NCI-H345 treated with DMSO at 0.1 percent for 48 hours (cell line): ENCODE data around the gene ATAD1.
"Not testable (repeated sequence)": the region's sequence is repeated elsewhere in the genome, so short reads cannot be mapped to it uniquely, and the experiment has no call there.

ENCODE experiments used
- DNase-seq: peaks from one replicate; lab custom pipeline; 2025; ENCODE audit not compliant: unreplicated experiment; lab: John Stamatoyannopoulos, UW

The ATAD1 gene, protein sequence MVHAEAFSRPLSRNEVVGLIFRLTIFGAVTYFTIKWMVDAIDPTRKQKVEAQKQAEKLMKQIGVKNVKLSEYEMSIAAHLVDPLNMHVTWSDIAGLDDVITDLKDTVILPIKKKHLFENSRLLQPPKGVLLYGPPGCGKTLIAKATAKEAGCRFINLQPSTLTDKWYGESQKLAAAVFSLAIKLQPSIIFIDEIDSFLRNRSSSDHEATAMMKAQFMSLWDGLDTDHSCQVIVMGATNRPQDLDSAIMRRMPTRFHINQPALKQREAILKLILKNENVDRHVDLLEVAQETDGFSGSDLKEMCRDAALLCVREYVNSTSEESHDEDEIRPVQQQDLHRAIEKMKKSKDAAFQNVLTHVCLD

GRCh38 chr10:87817609-87818504, at the start of gene ATAD1:
ATAD1 (minus strand) TSS chr10:87818226; CDS start chr10:87814599, 3,627 bp downstream.
- DNase-seq: peak; percentile 82

DNA sequence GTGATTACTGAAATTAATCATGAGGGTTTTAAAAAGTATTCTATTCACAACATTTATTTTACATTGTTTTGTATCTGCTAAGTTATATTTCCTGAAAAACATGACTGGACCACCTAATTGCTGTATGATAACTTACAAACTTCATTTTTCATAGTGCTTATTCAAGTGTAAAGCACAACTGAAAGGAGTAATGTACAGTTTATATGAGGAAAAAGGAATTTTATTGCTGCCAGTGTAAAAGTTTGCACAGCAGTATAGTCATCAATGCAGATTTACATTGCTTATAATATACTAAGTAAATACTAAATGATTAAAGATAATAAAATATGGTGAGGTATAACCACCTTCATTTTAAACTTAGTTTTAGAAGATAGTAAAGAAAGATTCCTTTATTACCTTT, 49.4 kb upstream of the ATAD1 start:
- DNase-seq: no peak

- DNase-seq: no peak
Measured at GRCh38 chr10:87866412-87866974, 48.5 kb upstream of the ATAD1 start.

DNA sequence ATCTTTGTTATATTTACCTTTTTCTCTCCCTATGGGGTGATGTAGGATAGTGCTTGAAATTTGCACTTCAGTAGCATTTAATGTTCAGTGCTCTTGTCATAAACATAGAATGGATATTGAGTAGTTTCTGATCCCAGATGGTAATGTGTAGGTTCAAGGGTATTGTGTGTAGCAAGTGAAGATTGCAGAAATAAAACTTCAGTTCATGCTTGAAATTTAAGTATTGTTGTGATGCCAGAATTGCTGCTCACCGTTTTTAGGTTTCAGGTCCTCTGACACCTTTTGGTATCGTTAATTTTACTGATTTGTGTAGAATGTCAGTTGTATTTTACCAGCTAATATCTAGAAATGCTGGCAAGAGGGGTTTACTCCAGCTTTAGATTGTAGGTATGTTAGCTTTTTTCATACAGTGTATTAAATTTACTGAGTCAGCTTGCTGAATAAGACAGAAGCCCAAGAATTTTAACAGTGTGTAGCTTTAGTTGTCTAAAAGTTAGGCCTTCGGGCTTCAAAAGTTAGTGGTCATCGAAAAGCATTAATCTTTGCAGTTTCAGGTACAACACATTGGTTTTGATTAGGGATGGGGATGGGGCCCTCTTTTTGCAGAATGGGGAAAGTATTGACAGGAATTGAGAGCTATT, 47.3 kb upstream of the ATAD1 start:
- no peak for DNase-seq

- no peak for DNase-seq
Measured at GRCh38 chr10:87864496-87865059, 46.6 kb upstream of the ATAD1 start.

- not testable (repeated sequence) for DNase-seq
Measured at GRCh38 chr10:87863951-87864495, 46.0 kb upstream of the ATAD1 start.

GRCh38 chr10:87863053-87863943, 45.3 kb upstream of the ATAD1 start, which contains the start of the genes KLLN and PTEN:
KLLN (minus strand) TSS chr10:87863533; CDS start chr10:87862487, 1,046 bp downstream.
PTEN (plus strand) TSS chr10:87863625; CDS start chr10:87864470, 845 bp downstream.
- peak; percentile 53 for DNase-seq

- DNase-seq: no peak
Measured at GRCh38 chr10:87862679-87863052, 44.6 kb upstream of the ATAD1 start.

- no peak for DNase-seq
Measured at GRCh38 chr10:87861953-87862678, 44.1 kb upstream of the ATAD1 start.

- no peak for DNase-seq
Measured at GRCh38 chr10:87861566-87861952, 43.5 kb upstream of the ATAD1 start.

DNA sequence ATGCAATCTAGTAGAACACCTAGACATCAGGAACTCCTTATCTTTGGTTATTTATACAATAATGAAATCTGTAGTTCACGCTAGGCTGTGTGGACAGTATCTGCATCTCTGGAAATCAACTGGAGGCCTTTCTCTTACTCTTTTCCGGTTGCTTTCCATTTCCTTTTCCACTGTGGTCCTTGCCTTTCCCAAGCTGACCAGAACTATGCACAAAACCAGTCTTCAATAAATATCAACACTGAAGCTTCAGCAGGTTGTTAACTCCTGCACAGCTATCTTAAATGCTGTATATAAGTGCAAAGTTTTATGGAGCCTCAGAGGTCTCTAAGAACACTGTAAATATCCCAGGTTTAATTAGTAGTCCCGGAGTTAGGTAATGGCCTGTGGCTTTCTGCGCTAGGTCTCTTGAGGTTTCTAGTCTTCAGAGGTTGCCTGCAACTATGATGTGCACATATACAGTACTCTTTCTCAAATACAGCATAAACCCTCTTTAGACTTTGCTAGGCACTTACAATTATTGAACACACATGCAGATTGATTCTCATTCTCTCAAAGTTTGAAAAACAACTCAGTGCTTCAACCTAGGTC, 42.9 kb upstream of the ATAD1 start:
- no peak for DNase-seq

DNA sequence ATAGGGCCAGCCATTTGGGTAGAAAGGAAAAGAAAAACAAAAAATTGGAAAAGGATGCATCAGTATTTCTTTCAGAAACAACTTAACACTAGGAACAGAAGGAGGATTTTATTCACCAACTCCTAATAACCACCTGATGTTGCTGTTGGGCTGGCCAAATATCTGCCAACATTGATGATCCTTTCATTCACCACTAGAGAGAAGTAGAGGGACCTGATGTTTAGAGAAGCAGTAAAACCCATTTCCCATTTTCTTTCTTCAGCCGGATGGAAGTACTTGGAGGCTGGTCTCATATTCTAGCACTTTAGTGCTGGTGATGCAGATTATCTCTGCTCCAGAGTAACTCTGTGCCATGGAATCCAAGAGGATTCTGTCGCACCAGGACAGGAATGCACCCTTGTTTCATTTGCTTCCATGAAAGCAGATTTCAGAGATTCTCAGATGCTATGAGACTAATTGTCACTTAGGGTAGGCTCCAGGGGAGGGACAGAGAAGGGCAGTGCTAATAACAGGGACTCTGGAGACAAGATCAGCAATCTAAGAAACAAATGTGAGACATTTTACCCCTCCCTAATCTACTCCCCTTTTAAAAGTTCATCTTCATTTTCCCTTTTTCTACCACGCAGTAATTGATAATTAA, 42.2 kb upstream of the ATAD1 start:
- DNase-seq: peak; percentile 16

- DNase-seq: not testable (repeated sequence)
Measured at GRCh38 chr10:87855665-87856064, 37.6 kb upstream of the ATAD1 start.

GRCh38 chr10:87855247-87855646, 37.2 kb upstream of the ATAD1 start:
- not testable (repeated sequence) for DNase-seq

DNA sequence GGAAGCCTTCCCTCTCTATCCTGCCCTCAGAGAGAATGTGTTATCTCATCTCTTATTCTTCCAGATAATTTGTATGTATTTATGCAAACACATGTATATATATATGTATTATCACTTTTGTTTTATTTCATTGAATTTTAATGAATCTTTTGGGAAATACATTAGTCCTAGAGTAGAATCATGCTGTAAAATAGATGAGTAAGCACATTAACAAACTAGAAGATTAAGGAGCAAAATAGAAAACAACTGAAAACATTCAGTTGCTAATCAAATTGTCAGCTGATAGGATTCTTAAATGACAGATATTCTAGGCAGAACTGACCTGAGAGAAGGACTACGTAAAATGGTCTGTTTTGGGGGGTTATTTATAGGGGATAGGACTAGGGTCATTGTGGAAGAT, 34.1 kb upstream of the ATAD1 start:
- DNase-seq: no peak

DNA sequence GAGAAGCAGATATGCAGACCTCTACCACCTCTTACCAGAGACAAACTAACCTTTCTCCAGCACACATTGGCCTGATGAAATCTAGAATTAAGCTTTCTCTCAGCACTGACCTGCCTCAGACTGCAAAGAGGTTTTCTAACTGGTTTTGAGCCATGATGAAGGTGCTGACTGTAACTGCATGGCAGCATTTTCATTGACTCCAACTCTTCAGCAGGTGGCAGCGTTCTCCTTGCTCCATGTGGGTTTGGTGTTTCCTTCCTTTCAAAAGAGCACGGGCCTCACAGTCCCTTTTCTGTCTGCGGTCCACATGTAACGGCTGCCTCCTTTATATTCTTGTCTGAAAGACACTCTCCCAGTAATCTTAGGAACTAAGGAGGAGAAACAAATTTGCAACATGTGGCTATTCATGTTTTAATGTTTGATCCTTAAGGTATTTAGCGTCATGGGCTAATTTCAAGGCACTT, 32.7 kb upstream of the ATAD1 start:
- DNase-seq: peak; percentile 23

DNA sequence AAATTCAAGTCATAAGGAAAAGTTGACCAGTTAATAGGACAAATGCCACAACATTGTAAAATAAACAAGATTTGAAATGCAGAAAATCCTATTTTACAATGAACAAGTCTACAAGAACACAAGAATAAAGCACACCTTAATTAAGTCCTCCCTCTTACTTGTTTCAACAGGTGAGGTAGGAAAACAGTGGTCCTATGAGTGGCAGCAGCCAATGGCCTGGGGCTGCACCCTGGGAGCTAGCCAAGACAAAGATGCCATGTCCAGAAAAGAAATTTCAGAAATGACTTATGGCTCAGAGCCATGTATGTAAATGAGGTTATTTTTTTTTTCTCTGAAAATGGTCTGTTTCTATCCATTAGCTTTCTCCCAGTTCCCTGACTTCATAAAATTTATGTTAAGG, 31.0 kb upstream of the ATAD1 start:
- no peak for DNase-seq

DNA sequence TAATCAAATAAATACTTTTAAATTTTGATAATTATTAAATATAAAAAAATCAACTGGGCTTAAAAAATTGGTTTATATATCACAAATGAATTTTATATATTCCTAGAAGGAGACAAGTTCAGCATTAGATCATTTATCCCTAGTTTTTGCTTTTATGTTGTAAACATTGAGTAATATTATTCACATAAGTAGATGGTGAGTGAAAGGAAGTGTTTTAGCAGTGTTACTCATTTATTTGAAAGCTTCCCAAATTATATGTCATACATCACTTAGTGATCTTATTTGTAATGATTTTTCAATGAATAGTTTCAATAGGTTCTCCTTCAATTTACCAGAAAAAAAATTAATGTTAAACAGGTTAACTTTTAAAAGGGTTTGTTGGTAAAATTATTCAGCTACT, 29.5 kb upstream of the ATAD1 start:
- no peak for DNase-seq
